Mesendoderm (in vitro differentiated cells): Measurements from ENCODE around the gene VWF.
"Not testable (repeated sequence)": the region's sequence is repeated elsewhere in the genome, so short reads cannot be mapped to it uniquely, and the experiment has no call there.

Experiments
- DNase-seq: peaks from one replicate; pipeline ENCODE4 v3.0.0; 2013
- H2AK5ac ChIP-seq: 2 replicates; pipeline ENCODE4 v1.6.1; 2013; ENCODE audit warnings: low read length, inconsistent platforms
- H2BK120ac ChIP-seq: 2 replicates; pipeline ENCODE4 v1.6.1; 2013; ENCODE audit warnings: low read depth, mild to moderate bottlenecking, low read length, moderate library complexity, mixed read lengths
- H2BK15ac ChIP-seq: replicated peaks from 2 replicates; pipeline ENCODE4 v1.6.1; 2013; ENCODE audit warnings: low read depth, mild to moderate bottlenecking, moderate library complexity
- H2BK5ac ChIP-seq: 2 replicates; pipeline ENCODE4 v1.6.1; 2013; ENCODE audit warnings: low read length, inconsistent platforms
- H3K18ac ChIP-seq: 2 replicates; pipeline ENCODE4 v1.6.1; 2013; ENCODE audit warnings: mild to moderate bottlenecking, low read length, mixed read lengths
- H3K23ac ChIP-seq: one replicate; pipeline ENCODE4 v1.6.1; 2013; ENCODE audit warnings: low read length
- H3K27ac ChIP-seq: 2 replicates; pipeline ENCODE4 v1.5.1; 2013; ENCODE audit warnings: low read depth, mild to moderate bottlenecking, inconsistent platforms, low read length, moderate library complexity
- H3K27me3 ChIP-seq: 2 replicates; pipeline ENCODE4 v1.6.1; 2013; ENCODE audit warnings: low read length, control low read depth, mild to moderate bottlenecking, inconsistent platforms; ENCODE audit not compliant: insufficient read depth, poor library complexity
- H3K36me3 ChIP-seq: 2 replicates; pipeline ENCODE4 v1.6.1; 2013; ENCODE audit warnings: low read length, inconsistent platforms; ENCODE audit not compliant: control insufficient read depth, insufficient read depth
- H3K4ac ChIP-seq: one replicate; pipeline ENCODE4 v1.6.1; 2013; ENCODE audit warnings: low read depth, mild to moderate bottlenecking, low read length, moderate library complexity
- H3K4me1 ChIP-seq: 2 replicates; pipeline ENCODE4 v1.6.1; 2013; ENCODE audit warnings: low read depth, low read length, inconsistent platforms; ENCODE audit not compliant: control insufficient read depth
- H3K4me2 ChIP-seq: 2 replicates; pipeline ENCODE4 v1.6.1; 2013; ENCODE audit warnings: low read length
- H3K4me3 ChIP-seq: 2 replicates; pipeline ENCODE4 v1.5.1; 2013; ENCODE audit warnings: mild to moderate bottlenecking, low read length
- H3K56ac ChIP-seq: one replicate; pipeline ENCODE4 v1.6.1; 2013; ENCODE audit warnings: low read length
- H3K79me1 ChIP-seq: 2 replicates; pipeline ENCODE4 v1.6.1; 2013; ENCODE audit warnings: low read length, inconsistent platforms
- H3K79me2 ChIP-seq: 2 replicates; pipeline ENCODE4 v1.6.1; 2013; ENCODE audit warnings: mild to moderate bottlenecking, low read length; ENCODE audit not compliant: control insufficient read depth, insufficient read depth
- H3K9ac ChIP-seq: 2 replicates; pipeline ENCODE4 v1.6.1; 2013; ENCODE audit warnings: low read length, inconsistent platforms
- H4K5ac ChIP-seq: one replicate; pipeline ENCODE4 v1.6.1; 2013; ENCODE audit warnings: low read length
- H4K8ac ChIP-seq: one replicate; pipeline ENCODE4 v1.6.1; 2013; ENCODE audit warnings: low read depth, mild to moderate bottlenecking, control low read depth, low read length, moderate library complexity
- WGBS: extraction: QIAGEN DNeasy Blood & Tissue Kit; methylation state at CpG from one replicate; pipeline ENCODE4 v1.1.7; 2013; ENCODE audit warnings: low lambda C conversion rate, missing lambda C conversion rate; ENCODE audit not compliant: insufficient coverage; ENCODE audit errors: extremely low coverage; 5-methylcytosine and 5-hydroxymethylcytosine counted together

The VWF gene

DNA sequence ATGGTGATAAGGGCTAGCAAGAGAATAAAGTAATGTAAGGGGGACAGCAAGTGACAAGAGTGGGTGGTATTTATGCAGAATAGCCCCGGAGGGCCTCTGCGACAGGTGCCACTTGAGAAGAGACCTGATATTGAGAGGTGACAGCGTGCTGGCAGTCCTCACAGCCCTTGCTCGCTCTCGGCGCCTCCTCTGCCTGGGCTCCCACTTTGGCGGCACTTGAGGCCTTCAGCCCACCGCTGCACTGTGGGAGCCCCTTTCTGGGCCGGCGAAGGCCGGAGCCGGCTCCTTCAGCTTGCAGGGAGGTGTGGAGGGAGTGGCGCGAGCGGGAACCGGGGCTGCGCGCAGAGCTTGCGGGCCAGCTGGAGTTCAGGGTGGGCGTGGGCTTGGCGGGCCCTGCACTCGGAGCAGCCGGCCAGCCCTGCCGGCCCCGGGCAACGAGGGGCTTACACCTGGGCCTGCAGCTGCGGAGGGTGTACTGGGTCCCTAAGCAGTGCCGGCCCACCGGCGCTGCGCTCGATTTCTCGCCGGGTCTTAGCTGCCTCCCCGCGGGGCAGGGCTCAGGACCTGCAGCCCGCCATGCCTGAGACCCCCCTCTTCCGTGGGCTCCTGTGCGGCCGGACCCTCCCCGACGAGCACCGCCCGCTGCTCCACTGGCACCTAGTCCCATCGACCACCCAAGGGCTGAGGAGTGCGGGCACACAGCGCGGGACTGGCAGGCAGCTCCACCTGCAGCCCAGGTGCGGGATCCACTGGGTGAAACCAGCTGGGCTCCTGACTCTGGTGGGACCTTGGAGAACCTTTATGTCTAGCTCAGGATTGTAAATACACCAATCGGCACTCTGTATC is 34.9 kb upstream of the VWF start:
- not testable (repeated sequence) for H3K4me1 ChIP-seq, H3K56ac ChIP-seq, H3K4me3 ChIP-seq, H3K4ac ChIP-seq, DNase-seq, H2BK120ac ChIP-seq, H3K27ac ChIP-seq, H3K4me2 ChIP-seq, H3K9ac ChIP-seq, H3K27me3 ChIP-seq, H4K5ac ChIP-seq, H2AK5ac ChIP-seq, H3K79me2 ChIP-seq, H3K18ac ChIP-seq, H3K23ac ChIP-seq, H3K79me1 ChIP-seq, H4K8ac ChIP-seq, H3K36me3 ChIP-seq, H2BK15ac ChIP-seq, H2BK5ac ChIP-seq
- WGBS = no CpG with 5 or more reads among the region's 50 CpGs

DNA sequence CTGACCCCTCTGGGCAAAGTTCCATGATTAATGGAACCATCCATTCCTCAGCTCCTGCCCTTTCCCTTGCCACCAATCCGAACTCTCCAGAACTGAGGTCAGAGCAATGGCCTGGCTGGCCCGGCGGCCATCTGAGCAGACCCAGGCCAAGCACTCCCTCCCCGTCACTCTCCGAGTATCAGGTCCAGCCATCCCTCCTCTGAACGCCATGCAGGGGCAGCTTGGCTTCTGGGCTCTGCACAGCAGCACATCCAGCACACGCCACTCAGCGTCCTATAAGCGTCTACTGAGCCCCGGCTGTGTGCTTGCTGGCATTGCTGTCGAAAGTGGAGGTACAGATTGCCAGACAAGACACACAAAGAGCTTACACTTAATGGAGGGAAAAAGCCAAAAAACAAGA is 34.3 kb upstream of the VWF start:
- DNase-seq = no peak
- no CpG with 5 or more reads among the region's 11 CpGs for WGBS
- Histone ChIP-seq H3K4me2 (no peak overlapping the region), H3K79me1 (no peaks in the 10 kb centered on the region), H3K27ac (no peak overlapping the region), H4K8ac (no peak overlapping the region), H2BK15ac (no peak overlapping the region), H3K36me3 (no peaks in the 10 kb centered on the region), H3K79me2 (no peaks in the 10 kb centered on the region), H2BK120ac (no peak overlapping the region), H3K18ac (no peak overlapping the region), H2AK5ac (no peak overlapping the region), H3K4me3 (no peak overlapping the region), H3K9ac (no peak overlapping the region), H3K4me1 (no peaks in the 10 kb centered on the region), H4K5ac (no peak overlapping the region), H3K23ac (no peak overlapping the region), H2BK5ac (no peak overlapping the region), H3K4ac (no peak overlapping the region), H3K56ac (no peak overlapping the region), H3K27me3 (no peaks in the 10 kb centered on the region)

DNA sequence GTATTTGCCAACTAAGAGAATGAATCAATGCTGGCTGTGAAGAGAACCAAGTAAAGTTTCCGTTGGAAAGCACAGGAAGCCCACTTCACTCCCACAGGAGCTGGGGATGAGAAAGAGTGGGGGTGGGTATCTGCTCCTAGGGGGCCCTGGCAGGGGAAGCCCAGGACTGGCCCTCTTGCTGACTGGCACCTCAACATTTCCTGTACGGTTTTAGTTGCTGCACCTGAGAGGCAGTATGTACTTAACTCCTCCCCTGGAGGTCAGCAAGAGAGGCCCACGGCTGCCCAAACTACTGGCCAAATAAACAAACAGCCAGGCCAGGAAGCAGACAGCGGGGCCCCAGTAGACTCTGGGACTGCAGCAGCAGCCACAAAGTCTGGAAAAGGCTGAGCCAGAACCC is 33.8 kb upstream of the VWF start:
- no peak overlapping the region for H3K18ac ChIP-seq
- H2AK5ac ChIP-seq = no peak overlapping the region
- no peak overlapping the region for H3K9ac ChIP-seq
- no peak overlapping the region for H3K4me3 ChIP-seq
- no peak overlapping the region for H2BK15ac ChIP-seq
- H4K8ac ChIP-seq = no peak overlapping the region
- no CpG with 5 or more reads among the region's 4 CpGs for WGBS
- no peaks in the 10 kb centered on the region for H3K27me3 ChIP-seq
- H3K79me2 ChIP-seq = no peaks in the 10 kb centered on the region
- H3K4me1 ChIP-seq = no peaks in the 10 kb centered on the region
- DNase-seq = no peak
- no peak overlapping the region for H2BK5ac ChIP-seq
- no peak overlapping the region for H3K4ac ChIP-seq
- no peak overlapping the region for H3K27ac ChIP-seq
- H3K56ac ChIP-seq = no peak overlapping the region
- no peak overlapping the region for H3K23ac ChIP-seq
- H2BK120ac ChIP-seq = no peak overlapping the region
- H3K36me3 ChIP-seq = no peaks in the 10 kb centered on the region
- no peaks in the 10 kb centered on the region for H3K79me1 ChIP-seq
- no peak overlapping the region for H4K5ac ChIP-seq
- no peak overlapping the region for H3K4me2 ChIP-seq

DNA sequence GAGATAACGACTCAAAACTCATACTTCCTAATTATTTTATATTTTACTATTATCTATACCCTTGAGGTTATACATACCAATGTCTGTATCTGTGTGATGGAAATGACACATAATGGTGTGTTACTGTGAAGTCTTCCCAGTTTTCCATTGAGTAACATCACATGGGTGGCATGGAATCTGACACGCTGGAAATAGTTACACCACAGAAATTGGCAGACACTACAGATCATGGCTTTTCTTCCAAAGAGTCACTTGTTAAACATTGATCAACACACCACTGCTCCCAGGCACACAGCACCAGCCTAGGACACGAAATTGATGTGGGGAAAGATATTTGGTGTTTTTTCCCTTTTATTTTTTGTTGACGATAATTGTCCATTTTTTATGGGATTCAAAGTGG is 33.0 kb upstream of the VWF start:
- no peak overlapping the region for H4K5ac ChIP-seq
- no peak overlapping the region for H3K27ac ChIP-seq
- no peak overlapping the region for H3K23ac ChIP-seq
- WGBS = 100% methylated on average over 1 of the region's 4 CpGs
- H2BK120ac ChIP-seq = no peak overlapping the region
- H3K56ac ChIP-seq = no peak overlapping the region
- H2BK15ac ChIP-seq = no peak overlapping the region
- no peaks in the 10 kb centered on the region for H3K4me1 ChIP-seq
- H3K9ac ChIP-seq = no peak overlapping the region
- no peak overlapping the region for H2BK5ac ChIP-seq
- H3K4me2 ChIP-seq = no peak overlapping the region
- no peak overlapping the region for H2AK5ac ChIP-seq
- H3K36me3 ChIP-seq = no peaks in the 10 kb centered on the region
- H3K79me2 ChIP-seq = no peaks in the 10 kb centered on the region
- DNase-seq = no peak
- H3K4me3 ChIP-seq = no peak overlapping the region
- no peaks in the 10 kb centered on the region for H3K79me1 ChIP-seq
- no peak overlapping the region for H3K4ac ChIP-seq
- no peaks in the 10 kb centered on the region for H3K27me3 ChIP-seq
- H3K18ac ChIP-seq = no peak overlapping the region
- H4K8ac ChIP-seq = no peak overlapping the region

DNA sequence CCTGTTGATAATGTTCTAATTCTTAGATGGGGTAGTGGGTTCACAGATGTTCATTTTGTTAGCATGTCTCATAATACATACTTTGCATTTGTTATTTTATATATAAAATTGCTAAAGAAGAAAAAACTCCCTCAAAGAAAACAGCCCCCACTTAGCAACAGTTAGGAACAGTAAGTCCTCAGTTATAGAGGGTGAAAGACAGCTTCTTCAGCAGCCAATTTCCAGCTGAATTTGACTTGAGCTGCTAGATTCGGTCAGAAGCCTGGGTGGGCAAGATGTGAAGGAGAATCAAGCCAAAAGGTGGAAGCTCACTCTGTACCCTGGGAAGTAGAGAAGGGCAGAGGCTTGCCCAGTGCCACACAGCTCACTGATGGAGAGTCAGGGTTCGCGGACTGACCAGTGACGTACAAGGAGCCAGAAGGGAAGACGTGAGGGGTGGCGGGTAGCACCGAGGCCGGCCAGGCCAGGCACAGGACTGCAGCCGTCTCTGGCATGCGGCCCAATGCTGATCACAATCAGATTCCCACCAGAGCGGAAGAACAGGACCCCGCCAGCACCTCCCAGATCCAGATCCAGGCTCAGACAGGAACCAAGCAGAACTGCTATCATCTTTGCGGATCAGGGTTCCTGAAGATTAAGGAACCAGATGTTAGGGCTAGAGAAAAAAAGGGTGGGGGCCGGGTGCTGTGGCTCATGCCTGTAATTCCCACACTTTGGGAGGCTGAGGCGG is 30.4 kb upstream of the VWF start:
- Histone ChIP-seq H3K18ac (no peak overlapping the region), H4K8ac (no peak overlapping the region), H3K79me2 (no peaks in the 10 kb centered on the region), H3K56ac (no peak overlapping the region), H3K4me3 (no peak overlapping the region), H3K9ac (no peak overlapping the region), H2AK5ac (no peak overlapping the region), H3K27me3 (no peaks in the 10 kb centered on the region), H3K23ac (no peak overlapping the region), H3K36me3 (no peaks in the 10 kb centered on the region), H2BK15ac (no peak overlapping the region), H3K4ac (no peak overlapping the region), H4K5ac (no peak overlapping the region), H2BK5ac (no peak overlapping the region), H3K79me1 (no peaks in the 10 kb centered on the region), H3K4me2 (no peak overlapping the region), H2BK120ac (no peak overlapping the region), H3K27ac (no peak overlapping the region), H3K4me1 (no peaks in the 10 kb centered on the region)
- DNase-seq = no peak
- no CpG with 5 or more reads among the region's 15 CpGs for WGBS
